ENCODE data around the gene MEGF6. TPM values are rescaled to one million over a fixed set of nuclear protein-coding genes. Genes with fewer than 3 reads are reported as not detected.

Gene MEGF6
- total and polyA plus RNA-seq, 2 donors (not counting 1 experiment from before 2014, with no cell fraction given) = 43.2 to 77.3 TPM

GRCh38 chr1:3474421-3474820 is 136.9 kb downstream of the MEGF6 start:
- no peaks in the 10 kb centered on the region for H3K36me3 ChIP-seq (replicated peaks in 1 of 2; ENCODE audit: control extremely low read depth in 1 of 2, control insufficient read depth in 1 of 2, extremely low read depth in 1 of 2, insufficient read depth in 2 of 2, low read length in 1 of 2)
- WGBS (ENCODE audit: insufficient coverage) = 77% methylated on average over 10 of the region's 10 CpGs
- peaks cover 4% of the 10 kb centered on the region for H3K4me1 Mint-ChIP-seq
- H3K9me3 Mint-ChIP-seq (ENCODE audit: insufficient read depth) = no peaks in the 10 kb centered on the region
- no peaks in the 10 kb centered on the region for H3K27me3 Mint-ChIP-seq
- ChIA-PET CTCF (no interaction called here), POLR2A (no interaction called here)
- H3K4me3 ChIP-seq (ENCODE audit: control extremely low read depth in 1 of 5, extremely low read depth in 1 of 5, insufficient read depth in 1 of 5, low read depth in 2 of 5, low read length in 4 of 5) = no peak overlapping the region
- H3K27ac Mint-ChIP-seq = no peak overlapping the region
- no peak overlapping the region for H3K4me2 ChIP-seq (replicated peaks; ENCODE audit: low read depth, low read length, poor library complexity, severe bottlenecking)
- H4K20me1 ChIP-seq (ENCODE audit: control insufficient read depth, insufficient read depth, low read length, poor library complexity, severe bottlenecking) = no peaks in the 10 kb centered on the region
- no peaks in the 10 kb centered on the region for H3K79me2 ChIP-seq (ENCODE audit: control insufficient read depth, insufficient read depth, low read length)
- H2AFZ ChIP-seq (ENCODE audit: insufficient read depth, low read depth, low read length, poor library complexity, severe bottlenecking) = no peak overlapping the region
- H3K27ac ChIP-seq (ENCODE audit: low read length in 2 of 2) = no peak overlapping the region
- H3K4me3 Mint-ChIP-seq = no peak overlapping the region
- intact Hi-C loops (cut with micrococcal nuclease) = no loop called here
- no peaks in the 10 kb centered on the region for H3K27me3 ChIP-seq (replicated peaks in 1 of 4; ENCODE audit: control extremely low read depth in 1 of 4, control insufficient read depth in 3 of 4, insufficient read depth in 4 of 4, low read length in 3 of 4)
- ATAC-seq (ENCODE audit: low read depth) (no peak), DNase-seq (no peak)
- TF ChIP-seq CTCF (IDR thresholded peaks at IDR 0.05) = no peak
- no peak for TF ChIP-seq EZH2 (IDR thresholded peaks at IDR 0.05; ENCODE audit: borderline replicate concordance, insufficient read depth, low read depth, low read length, poor library complexity, severe bottlenecking)
- H3K4me1 ChIP-seq (ENCODE audit: control insufficient read depth in 2 of 2, insufficient read depth in 2 of 2, low read length in 2 of 2) = no peaks in the 10 kb centered on the region
- no peak overlapping the region for H3K9ac ChIP-seq (ENCODE audit: low read length)
- peaks cover 0 to 3% (median 0%) of the 10 kb centered on the region in 3 donors for H3K9me3 ChIP-seq (ENCODE audit: control extremely low read depth in 1 of 3, control insufficient read depth in 2 of 3, insufficient read depth in 1 of 3, low read length in 2 of 3)

GRCh38 chr1:3474016-3474415 is 137.3 kb downstream of the MEGF6 start:
- H3K9ac ChIP-seq (ENCODE audit: low read length) = no peak overlapping the region
- H3K4me2 ChIP-seq (replicated peaks; ENCODE audit: low read depth, low read length, poor library complexity, severe bottlenecking) = no peak overlapping the region
- intact Hi-C loops (cut with micrococcal nuclease) = no loop called here
- no peak for DNase-seq
- Mint-ChIP-seq H3K9me3 (ENCODE audit: insufficient read depth) (no peaks in the 10 kb centered on the region), H3K4me1 (peaks cover 4% of the 10 kb centered on the region), H3K27ac (peak overlapping the region; percentile 57), H3K27me3 (no peaks in the 10 kb centered on the region), H3K4me3 (no peak overlapping the region)
- POLR2A ChIA-PET = no interaction called here
- no peak overlapping the region for H2AFZ ChIP-seq (ENCODE audit: insufficient read depth, low read depth, low read length, poor library complexity, severe bottlenecking)
- 96% methylated on average over 8 of the region's 8 CpGs for WGBS (ENCODE audit: insufficient coverage)
- H3K4me1 ChIP-seq (ENCODE audit: control insufficient read depth in 2 of 2, insufficient read depth in 2 of 2, low read length in 2 of 2) = no peaks in the 10 kb centered on the region
- CTCF ChIA-PET = no interaction called here
- H3K9me3 ChIP-seq (ENCODE audit: control extremely low read depth in 1 of 3, control insufficient read depth in 2 of 3, insufficient read depth in 1 of 3, low read length in 2 of 3) = peaks cover 0 to 3% (median 0%) of the 10 kb centered on the region in 3 donors
- H3K4me3 ChIP-seq (ENCODE audit: control extremely low read depth in 1 of 5, extremely low read depth in 1 of 5, insufficient read depth in 1 of 5, low read depth in 2 of 5, low read length in 4 of 5) = no peak overlapping the region
- no peak for ATAC-seq (ENCODE audit: low read depth)
- no peaks in the 10 kb centered on the region for H3K27me3 ChIP-seq (replicated peaks in 1 of 4; ENCODE audit: control extremely low read depth in 1 of 4, control insufficient read depth in 3 of 4, insufficient read depth in 4 of 4, low read length in 3 of 4)
- no peaks in the 10 kb centered on the region for H4K20me1 ChIP-seq (ENCODE audit: control insufficient read depth, insufficient read depth, low read length, poor library complexity, severe bottlenecking)
- TF ChIP-seq CTCF (IDR thresholded peaks at IDR 0.05) (no peak), EZH2 (IDR thresholded peaks at IDR 0.05; ENCODE audit: borderline replicate concordance, insufficient read depth, low read depth, low read length, poor library complexity, severe bottlenecking) (no peak)
- no peaks in the 10 kb centered on the region for H3K36me3 ChIP-seq (replicated peaks in 1 of 2; ENCODE audit: control extremely low read depth in 1 of 2, control insufficient read depth in 1 of 2, extremely low read depth in 1 of 2, insufficient read depth in 2 of 2, low read length in 1 of 2)
- H3K27ac ChIP-seq (ENCODE audit: low read length in 2 of 2) = no peak overlapping the region
- H3K79me2 ChIP-seq (ENCODE audit: control insufficient read depth, insufficient read depth, low read length) = no peaks in the 10 kb centered on the region
